DMS53 (cell line): ENCODE data around the gene INSC.

Experiments used
- DNase-seq: peaks from one replicate; lab custom pipeline; 2025; lab: John Stamatoyannopoulos, UW

Gene INSC

GRCh38 chr11:15146271-15147003, 31.7 kb downstream of the INSC start:
- DNase-seq: no peak

DNA sequence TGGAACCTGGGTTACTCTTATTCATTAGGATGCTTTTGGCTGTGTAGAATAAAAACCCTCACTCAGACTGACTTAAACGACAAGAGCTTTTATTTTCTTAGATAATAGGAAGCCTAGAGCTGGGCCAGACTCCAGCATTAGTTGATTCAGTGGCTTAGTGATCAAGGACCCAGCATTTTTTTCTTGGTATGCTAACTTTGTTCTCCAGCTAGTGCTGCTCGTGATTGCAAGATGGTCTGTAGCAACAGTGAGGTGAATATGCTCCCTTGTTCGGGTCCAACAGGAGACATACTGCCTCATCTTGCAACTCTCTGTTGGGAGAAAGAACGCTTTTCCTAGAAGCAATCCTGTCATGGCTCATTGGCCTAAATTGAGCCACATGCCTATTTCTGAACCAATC, 33.4 kb downstream of the INSC start:
- no peak for DNase-seq

DNA sequence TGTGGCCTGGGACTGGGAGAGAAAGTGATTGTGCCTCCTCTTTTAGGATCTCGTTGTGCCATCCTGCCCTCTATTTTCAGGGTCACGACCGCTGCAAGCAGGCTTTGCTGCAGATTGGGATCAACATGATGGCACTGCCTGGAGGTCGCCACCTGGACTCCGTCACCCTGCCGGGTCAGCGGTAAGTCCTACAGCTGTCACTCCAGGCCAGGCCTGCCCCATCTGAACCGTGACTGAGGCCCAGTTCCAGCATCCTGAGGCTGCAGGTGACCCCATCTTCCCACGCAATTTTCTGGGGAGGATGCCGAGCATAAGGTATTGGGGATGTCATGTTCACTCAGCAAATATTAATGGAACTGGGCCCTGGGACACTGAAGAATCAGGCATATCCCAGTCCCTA, 34.3 kb downstream of the INSC start:
- DNase-seq: no peak

DNA sequence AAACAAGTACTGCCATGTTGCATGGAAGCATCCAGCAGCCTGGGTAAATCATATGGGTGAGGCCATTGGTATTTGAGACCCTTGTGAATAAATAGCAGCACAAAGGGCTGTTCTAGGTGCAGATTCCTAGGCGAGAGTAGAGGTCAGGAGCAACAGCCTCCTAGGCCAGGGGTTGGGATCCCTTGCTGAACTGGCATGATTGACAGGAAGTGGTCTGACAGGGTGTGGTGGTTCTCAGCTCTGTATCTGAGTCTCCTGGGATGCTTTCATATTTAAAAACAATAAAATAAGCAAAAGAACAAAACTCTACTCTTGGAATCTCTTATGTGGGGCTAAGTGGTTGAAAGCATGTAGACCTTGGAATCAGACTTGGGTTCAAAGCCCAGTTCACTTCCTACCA, 35.8 kb downstream of the INSC start:
- no peak for DNase-seq

DNA sequence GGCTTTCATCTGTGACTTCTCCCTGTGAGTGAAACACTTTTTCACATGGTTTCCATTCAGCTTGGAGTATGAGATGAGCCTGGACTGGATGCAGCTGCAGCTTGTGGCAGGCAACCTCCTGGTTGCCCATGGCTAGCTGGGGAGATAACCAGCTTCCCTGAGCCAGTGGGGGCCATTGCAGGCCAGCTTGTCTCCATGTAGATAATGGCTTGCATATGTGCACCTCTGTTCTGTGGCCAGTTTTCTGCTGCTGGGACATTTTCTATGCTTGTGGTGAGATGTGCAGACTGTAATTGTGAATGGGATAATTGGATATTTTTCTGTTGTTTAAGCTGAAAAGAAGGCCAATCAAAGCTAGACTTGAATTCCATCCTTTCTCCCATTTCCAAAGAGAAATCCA, 38.5 kb downstream of the INSC start:
- no peak for DNase-seq

DNA sequence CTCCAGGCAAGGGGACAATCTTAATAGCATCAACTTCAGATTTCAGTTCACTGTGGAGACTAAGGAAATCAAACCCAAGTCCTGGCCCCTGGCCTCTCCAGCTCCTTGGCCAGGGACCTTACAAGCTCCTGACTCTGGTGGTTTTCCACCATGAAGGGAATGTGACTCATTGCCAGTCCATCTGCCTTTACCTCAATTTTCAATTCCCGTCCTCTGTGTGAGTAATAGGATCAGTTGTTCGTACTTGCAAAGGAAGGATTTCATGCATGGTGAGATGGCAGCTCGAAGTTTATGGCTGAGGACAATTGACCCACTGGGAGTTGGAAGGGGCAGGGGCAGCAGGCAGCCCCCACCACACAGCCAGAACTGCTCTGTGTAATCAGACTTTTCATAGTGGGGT, 42.5 kb downstream of the INSC start:
- DNase-seq: no peak

- no peak for DNase-seq
Observed at GRCh38 chr11:15157606-15158137, 42.9 kb downstream of the INSC start.

GRCh38 chr11:15158351-15159015, 43.8 kb downstream of the INSC start:
- DNase-seq: no peak

- DNase-seq: peak; percentile 59
Observed at GRCh38 chr11:15159085-15159484, 44.4 kb downstream of the INSC start.

DNA sequence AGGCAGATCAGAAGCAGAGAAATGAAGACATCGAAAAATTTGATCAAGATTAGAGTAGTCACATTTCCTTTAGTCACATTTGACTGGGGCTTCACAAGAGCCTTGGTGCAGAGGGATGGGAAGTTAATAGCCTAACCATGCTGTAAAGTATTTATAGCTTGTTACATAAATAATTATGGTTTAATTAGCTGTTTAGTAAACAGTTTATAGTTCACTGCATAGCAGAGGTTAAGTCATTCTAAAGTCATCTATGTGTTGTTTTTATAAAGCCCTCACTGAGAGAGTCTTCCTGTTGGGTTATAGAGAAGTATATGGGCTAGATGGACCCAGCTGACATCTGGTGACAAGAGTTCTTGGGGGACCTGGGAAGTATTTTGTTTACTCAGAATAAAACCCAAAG, 47.1 kb downstream of the INSC start:
- no peak for DNase-seq

DNA sequence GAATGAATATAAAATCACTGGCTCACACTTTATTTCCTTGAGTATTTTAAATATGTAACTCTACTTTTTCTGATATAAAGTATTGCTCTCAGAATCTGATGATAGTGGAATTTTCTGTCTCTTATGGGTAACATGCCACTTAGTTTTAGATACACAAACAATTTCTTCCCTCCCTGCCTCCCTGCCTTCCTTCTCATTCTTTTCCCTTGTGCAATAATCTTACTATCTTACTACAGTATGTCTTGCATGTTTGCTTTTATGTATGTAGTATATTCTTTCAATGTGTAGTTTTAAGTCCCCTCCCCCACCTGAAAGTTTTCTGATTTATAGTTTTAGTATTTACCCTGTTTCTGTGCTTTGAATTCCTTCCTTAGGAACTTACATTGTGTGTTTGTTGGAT, 48.4 kb downstream of the INSC start:
- no peak for DNase-seq

- no peak for DNase-seq
Observed at GRCh38 chr11:15166204-15166603, 51.5 kb downstream of the INSC start.

DNA sequence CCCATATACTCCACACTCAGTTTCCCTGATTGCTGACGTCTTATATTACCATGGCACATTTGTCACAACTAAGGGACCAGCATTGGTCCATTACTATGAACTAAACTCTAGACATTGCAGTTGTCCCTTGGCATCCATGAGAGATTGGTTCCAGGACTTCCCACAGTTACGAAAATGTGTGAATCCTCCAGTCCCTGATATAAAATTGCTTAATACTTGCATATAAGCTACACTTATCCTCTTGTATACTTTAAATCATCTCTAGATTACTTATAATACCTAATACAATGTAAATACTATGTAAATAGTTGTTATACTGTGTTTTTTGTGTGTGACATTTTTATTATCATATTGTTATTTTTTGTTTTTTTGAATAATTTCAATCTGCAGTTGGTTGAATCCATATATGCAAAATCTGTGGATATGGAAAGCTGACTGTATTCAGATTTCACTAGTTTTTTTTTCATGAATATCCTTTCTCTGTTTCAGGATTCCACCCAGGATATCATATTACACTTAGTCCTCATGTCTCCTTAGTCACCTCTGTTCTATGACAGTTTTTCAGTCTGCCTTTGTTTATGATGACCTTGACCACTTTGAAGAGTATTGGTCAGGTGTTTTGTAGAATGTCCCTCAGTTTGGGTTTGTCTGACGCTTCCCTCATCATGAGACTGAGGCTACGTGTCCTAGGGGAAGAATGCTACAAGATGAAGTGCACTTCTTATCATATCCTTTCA, 55.3 kb downstream of the INSC start:
- peak; percentile 84 for DNase-seq

DNA sequence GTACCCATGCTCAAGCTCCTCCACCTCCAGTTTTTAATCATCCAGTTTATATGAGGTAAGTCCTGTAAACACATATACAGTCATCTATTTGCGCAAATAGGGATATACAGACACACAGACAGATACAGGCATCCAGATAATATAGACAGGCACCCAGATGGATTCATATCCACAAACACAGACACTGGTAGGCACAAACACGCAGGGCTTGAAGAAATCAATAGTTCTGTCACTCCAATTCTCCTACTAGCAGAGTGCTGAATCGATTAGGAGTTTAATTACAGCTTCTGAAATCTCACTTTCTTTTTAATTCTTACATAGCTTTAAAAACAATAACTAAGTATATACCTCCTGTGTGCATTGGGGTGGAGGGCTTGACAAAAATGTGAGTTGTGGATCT, 56.0 kb downstream of the INSC start:
- DNase-seq: peak; percentile 42

GRCh38 chr11:15171956-15172355, 57.2 kb downstream of the INSC start:
- DNase-seq: no peak

DNA sequence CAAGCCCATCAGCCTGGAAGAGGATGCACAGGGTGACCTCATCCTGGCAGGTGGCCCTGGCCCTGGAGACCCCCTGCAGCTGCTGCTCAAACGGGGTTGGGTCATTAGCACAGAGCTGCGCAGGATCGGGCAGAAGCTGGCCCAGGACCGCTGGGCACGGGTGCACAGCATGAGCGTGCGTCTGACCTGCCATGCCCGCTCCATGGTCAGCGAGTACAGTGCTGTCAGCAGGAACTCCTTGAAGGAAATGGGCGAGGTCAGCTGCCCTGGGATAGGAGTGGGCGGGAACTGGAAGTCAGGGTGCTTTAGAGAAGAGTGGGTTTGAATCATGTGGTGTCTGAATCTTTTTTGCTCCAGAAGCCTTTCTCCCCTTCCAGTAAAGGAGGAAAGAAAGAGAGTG, 61.1 kb downstream of the INSC start:
- DNase-seq: no peak

DNA sequence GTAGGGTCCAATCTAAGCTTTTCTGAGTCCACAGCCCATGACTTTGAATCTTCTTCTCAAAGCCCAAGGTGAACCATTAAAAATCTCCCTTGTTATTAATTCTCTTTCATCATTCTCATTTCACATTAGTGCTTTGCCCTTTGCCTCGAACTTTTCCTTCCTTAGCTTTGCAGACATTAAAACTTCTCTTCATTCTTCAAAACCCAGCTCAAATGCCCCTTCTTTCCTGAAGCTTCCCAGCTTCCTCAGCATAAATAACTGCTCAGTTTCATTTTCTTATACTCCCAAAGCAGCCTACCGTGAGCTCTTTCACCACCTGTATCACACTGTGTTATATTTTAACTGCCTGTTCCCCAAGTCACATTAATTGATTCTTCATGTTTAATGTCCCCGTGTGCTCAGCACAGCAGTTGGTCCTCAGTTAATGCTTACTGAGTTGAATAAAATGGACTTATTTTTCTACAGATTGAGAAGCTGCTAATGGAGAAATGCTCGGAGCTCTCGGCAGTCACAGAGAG, 62.0 kb downstream of the INSC start:
- no peak for DNase-seq

- no peak for DNase-seq
Observed at GRCh38 chr11:15177491-15177890, 62.8 kb downstream of the INSC start.

DNA sequence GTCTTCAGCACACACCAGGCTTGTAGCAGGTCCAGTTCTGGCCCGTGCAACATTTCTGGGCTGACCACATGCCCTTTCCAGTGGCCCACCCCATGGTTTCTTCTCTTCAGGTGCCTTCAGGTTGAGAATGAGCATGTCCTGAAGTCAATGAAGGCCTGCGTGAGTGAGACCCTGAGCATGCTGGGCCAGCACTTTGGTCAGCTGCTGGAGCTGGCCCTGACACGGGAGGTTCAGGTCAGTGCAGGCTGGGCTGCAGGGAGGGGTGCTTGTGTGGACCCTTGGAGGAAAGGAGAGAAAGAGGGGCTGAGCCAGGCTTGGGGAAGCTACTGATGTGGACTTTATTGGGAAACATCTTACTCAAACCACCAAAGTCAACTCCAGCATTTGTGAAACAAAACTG, 63.5 kb downstream of the INSC start:
- no peak for DNase-seq

- DNase-seq: no peak
Observed at GRCh38 chr11:15179167-15179566, 64.4 kb downstream of the INSC start.

DNA sequence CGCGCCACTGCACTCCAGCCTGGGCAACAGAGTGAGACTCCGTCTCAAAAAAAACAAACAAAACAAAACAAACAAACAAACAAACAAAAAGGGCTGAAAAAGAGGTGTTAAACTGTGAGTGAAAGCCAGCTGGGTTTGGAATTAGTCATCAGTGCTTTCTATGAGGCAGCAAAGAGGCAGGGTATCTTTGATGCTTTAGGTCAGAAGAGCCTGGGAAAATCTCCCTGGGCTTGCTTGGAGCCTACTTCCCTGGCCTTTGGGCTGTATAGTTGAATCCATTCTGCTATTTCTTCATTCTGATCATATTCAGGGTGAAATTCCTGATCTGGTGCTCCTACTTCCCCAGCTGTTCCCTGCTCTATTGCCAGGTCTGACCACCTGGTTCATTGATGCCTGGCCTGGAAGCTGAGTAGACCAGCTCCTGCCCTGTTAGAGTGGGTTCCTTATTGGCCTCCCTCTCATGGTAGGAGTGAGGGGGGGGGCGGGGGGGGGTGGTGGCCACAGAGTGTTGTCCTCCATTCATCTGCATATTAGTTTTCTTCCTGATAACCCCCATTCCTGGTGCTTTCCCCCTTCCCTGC, 65.6 kb downstream of the INSC start:
- peak; percentile 14 for DNase-seq

GRCh38 chr11:15182372-15182771, 67.6 kb downstream of the INSC start:
- DNase-seq: no peak
